ENCODE measurements around the gene APEH.
A peak's percentile ranks its signal among the peaks of the same experiment; 100 is the strongest.
"Not testable (repeated sequence)": the region's sequence is repeated elsewhere in the genome, so short reads cannot be mapped to it uniquely, and the experiment has no call there.

The APEH gene

DNA sequence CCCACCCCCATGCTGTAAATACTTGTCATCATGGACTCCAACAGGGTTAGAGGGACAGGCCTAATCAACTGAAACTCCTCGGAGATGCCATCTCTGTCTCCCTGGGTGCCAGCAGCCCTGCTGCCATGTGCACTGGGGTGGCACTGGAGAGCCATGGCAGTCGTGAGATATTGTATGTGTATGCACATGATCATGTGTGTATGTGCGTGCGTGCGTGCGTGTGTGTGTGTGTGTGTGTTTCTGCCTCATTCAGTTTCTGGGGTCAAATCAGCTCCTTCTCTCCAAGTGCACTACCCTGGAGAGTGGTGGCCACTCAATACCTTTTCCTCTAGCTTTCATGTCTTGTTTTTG, 3.2 kb upstream of the APEH start:
- DNase-seq, result no peak

DNA sequence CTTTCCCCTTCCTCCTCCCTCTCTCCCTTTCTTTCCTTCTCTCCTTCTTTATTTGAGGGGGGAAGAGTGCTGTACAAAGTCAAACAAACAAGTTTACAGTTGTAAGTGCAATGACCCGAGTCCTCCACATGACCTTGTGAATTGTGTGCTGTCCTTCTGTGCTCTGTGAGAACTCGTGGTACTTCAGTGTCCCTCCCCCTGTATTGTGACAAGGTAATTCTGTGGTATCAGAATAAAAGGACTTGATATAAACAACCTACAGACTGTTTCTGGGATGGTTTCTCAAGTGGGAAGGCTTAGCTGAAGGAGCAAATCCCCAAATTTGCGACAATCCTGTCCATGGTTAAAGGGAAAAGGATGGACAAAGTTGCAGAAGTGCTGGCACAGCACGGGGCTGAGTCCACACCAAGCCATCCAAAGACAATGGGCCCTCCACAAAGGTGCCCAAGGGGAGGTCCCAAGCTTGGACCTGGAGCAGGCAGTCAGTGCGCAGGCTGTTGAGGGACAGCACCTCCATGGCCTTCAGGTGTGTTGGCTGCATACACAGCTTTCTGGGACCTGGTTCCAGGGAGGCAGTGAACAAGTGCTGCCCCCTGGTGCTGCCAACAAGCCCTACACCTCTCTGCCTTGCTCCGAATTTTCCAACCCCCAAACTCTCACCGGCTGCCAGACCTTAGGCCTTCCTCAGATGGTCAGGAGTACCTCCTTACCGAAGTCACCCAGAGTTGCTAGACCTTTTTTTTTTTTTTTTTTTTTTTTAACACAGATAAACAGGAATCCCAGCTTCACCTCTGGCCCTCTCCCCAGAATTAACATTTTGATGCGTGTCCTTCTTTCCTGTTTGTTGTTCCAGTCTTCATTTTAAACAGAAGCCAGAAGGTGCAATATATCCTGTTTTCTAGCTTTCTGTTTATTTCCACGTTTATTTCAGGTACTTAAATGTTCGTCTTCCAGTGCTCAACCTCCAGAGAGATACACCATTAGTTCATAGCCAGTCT, 2.6 kb upstream of the APEH start:
- peak; percentile 59 for DNase-seq

DNA sequence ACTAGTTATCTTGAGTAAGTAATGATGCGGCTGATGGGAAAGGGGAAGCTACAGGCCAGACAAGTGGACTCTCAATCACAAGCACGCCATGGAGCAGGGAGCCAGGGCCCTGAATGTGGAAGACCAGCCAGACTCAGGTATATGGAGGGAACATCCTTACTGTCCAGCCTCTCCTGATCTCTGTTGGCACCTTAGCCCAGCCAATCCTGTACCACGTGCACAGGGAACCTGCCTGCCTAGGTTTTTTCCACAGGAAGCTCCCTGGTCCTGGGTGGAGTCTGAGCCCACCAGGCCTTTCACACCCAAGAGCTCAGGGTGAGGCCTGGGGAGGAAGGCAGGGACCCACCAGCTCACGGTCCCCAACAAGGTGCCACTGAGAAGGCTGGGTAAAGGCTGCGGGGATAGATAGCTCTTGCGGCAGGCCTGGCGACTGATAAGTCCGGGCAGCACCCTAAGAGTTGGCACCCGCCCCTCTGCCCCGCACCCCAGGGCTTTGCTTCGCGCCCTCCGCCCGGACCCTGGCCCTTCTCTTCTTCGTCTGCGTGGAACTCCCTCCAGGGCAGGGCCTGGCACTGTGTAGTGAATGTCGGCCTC, 933 bp upstream of the APEH start:
- DNase-seq, result no peak

DNA sequence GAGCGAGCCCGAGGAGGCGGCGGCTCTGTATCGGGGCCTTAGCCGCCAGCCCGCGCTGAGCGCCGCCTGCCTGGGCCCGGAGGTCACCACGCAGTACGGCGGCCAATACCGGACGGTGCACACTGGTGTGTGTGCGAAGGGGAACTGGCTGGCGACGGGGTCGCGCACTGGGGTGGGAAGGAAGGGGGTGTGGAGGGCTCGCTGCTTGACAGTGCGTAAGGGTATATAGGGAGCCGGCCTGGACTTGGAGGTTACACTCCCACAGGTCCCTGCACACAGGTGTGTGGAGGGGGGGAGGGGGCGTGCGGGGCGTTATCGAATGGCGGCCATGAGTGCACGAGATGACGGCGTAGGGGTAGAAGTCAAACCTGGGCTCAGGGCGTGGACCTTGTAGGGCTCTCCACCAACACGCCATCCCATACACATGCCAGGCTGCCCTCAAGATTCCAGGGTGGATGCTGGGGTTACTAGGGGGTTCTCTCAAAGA, 389 bp downstream of the APEH start:
- DNase-seq, result peak; percentile 16

DNA sequence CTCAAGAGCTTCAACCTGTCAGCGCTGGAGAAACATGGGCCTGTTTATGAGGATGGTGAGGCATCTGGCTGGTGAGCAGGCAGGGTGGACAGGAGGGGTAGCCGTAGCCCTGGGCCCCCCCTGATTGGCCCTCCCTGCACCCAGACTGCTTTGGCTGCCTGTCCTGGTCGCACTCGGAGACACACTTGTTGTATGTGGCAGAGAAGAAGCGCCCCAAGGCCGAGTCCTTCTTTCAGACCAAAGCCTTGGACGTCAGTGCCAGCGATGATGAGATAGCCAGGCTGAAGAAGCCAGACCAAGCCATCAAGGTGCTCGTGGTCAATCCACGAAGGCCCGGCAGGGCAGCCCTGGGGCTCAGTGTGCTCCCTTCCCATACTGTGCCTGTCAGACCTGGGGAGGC, 1.8 kb downstream of the APEH start:
- DNase-seq, result no peak

DNA sequence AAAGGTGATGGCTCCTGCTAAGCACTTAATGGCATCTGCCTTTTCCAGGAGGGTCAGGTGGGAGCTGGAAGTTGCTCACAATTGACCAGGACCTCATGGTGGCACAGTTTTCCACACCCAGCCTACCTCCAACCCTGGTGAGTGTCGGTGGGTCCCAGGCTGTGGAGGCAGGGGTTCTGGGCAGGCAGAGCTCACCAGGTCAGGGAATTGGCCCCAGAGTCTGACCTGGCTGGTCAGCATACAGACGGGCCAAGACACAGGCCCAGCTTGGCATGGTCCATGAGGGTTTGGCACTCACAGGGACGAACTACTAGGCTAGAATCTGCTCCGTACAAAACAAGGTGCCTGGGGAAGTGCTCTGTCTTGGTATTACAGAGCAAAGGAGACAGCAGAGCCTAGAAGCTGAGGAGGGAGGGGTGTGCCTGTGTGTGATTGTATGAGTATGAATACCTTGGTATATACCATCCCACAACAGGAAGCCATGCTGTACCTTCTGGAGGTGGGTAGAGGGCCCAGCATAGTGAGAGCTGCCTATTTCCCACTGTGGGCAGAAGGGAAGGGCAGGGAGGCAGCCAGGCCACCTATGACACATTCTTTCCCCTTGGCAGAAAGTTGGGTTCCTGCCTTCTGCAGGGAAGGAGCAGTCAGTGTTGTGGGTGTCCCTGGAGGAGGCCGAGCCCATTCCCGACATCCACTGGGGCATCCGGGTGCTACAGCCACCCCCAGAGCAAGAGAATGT, 6.5 kb downstream of the APEH start:
- DNase-seq, result no peak

DNA sequence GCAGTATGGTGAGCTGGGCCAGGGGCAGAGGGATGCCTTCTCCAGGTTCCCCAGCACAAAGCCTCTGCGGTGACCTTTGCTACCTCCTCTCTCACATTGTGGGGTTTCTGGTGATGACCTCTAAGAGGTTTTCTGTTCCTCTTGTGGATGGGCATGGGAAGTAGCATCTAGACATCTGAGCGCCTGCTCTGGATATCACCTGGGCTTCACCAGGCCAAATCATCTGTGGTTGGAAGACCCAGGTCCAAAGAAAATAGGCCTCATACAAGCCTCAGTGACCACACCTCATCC, 7.0 kb downstream of the APEH start:
- DNase-seq, result no peak

DNA sequence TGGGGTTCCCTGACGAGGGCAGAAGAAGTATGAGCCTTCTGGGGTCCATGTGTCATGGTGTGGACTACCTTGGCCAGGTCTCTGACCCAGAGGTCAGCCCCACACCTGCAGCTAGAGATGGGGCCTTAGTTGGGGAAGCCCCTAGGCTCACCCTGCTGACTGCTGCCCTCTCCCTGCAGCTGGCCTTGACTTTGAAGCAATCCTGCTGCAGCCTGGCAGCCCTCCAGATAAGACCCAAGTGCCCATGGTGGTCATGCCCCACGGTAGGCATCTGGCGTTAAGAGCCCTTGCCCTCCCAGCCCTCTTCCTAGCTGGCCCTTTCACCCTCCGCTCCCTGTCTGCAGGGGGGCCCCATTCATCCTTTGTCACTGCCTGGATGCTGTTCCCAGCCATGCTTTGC, 7.4 kb downstream of the APEH start:
- no peak for DNase-seq

DNA sequence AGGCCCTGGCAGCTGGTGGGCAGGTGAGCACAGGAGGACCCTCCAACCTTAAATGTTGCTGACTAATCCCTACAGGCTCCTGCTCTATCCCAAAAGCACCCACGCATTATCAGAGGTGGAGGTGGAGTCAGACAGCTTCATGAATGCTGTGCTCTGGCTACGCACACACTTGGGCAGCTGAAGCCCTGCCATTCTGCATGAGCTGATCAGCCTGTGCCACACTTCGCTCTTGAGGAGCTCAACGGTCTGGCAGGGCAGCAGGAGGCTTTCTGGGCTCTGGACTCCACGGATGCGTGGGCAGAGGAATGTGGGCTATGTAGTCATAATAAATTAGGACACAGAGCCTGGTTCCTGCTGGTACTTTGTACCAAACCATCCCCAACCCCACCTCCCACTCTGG, 9.0 kb downstream of the APEH start:
- no peak for DNase-seq

DNA sequence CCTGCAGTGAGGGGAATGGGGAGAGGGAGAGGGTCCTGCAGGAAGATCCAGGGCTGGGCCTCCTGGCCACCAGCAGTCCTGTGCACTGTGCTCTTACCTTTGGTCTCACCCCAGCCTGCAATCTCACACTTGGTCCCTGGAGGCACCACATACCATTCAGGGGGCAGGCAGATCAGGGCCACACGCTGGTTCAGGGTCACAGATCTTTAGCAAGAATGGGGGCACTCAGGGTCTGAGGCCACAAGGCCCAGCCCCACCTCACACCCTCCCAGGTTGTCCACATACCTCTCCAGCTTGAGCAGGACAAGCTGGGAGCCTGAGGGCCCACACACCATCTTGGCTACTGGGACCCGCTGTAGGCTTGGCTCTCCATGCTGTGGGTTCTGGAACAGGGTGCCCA, 10.3 kb downstream of the APEH start:
- not testable (repeated sequence) for DNase-seq

DNA sequence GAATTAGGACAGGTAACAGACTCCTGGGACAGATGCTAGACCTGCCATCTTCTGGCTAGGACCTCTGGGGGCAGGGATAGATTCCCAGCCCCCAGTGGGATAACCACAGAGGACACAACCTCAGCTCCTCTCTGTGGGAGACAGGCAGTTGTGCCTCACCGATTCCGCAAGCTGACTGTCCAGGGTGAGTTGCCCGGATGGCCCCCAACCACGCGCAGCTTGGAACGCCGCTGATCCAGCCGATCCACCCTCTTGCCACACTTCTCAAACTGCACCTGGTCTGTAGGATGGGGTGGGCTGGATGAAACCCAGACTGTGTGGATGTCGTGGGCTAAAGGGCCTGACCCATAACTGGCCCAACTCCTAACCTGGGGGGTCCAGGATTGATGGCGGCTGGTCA, 11.0 kb downstream of the APEH start:
- not testable (repeated sequence) for DNase-seq

DNA sequence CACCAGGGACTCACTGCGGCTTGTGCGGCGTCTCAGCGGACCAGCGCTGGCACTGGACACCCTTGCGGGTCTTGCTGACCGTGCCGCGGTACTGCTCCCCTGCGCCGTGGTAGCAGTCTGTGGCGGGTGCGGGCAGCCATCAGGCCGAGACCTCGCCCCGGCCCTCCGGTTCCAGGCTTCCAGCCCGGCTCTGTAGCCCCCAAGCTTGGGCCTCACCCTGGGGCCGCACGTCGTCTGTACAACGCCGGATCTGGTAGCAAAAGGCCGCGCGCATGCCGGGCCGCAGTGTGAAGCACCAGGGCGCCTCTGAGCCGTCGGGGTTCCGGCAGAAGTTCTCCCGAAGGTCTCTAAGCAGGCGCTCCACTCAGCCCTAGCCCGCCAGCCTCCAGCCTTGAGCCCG, 11.7 kb downstream of the APEH start:
- DNase-seq, result not testable (repeated sequence)

DNA sequence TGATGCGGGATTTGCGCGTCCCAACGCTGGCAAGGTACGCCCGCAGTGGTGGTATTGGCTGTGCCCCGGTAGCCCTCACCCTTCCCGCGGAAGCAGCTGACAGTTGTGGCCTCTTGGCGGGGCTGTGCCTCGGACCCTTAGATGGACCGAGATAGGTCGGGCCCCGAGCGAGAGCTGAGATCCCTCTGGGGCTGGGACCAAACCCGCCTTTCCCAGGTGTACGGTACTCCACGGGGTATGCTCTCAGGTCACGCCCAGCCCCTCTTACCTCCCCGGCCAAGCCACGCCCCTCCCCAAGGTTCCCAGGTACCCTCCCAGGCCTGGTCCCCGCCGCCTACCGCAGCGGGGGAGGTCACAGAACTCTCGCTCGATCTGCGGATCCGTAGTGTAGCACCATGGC, 12.2 kb downstream of the APEH start:
- peak; percentile 23 for DNase-seq

DNA sequence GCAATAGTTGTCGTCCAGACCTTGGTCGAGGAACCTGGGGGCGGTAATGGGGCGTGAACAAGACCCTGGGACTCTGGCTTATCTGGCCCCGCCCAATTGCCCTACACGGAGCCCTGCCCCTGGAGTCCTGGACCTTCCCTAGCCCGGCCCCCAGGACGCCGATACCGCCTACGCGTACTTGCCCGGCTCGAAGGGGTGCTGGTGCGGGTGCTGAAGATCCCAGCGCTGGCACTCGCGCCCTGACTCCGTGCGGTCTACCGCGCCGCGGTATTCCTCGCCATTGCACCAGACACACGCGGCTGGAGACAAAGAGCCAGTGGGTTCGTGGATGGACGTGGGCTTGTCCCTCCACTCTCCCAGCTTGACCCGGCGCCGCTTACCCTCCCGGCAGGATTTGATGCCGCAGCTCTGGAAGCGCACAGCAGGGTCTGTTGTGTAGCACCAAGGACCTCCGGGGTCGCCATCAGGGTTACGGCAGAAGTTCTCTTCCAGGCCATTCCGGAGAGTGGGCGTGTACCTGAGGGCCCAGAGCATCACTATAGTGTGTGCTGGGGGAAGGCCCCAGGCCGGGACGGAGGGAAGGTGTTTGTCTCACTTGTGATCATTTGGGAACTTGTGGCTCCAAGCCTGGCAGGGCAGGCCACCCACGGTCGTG, 12.7 kb downstream of the APEH start:
- peak; percentile 21 for DNase-seq

DNA sequence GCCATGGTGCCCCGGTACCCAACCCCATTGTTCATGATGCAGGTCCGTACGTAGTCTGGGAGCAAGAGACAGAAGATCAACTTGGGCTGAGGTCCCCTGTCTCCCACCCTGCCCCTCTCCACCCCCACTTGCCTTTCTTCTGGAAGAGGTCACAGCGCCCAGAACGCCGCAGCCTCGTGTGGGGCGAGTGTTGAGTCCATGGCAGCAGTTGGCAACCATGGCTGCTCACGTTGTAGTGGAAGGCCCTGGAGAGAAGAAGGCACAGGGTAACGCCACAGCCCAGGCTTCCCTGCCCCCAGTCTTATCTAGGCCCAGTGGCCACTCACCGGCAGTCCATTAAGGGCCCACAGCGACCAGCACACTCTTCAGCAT, 13.3 kb downstream of the APEH start:
- DNase-seq, result not testable (repeated sequence)

DNA sequence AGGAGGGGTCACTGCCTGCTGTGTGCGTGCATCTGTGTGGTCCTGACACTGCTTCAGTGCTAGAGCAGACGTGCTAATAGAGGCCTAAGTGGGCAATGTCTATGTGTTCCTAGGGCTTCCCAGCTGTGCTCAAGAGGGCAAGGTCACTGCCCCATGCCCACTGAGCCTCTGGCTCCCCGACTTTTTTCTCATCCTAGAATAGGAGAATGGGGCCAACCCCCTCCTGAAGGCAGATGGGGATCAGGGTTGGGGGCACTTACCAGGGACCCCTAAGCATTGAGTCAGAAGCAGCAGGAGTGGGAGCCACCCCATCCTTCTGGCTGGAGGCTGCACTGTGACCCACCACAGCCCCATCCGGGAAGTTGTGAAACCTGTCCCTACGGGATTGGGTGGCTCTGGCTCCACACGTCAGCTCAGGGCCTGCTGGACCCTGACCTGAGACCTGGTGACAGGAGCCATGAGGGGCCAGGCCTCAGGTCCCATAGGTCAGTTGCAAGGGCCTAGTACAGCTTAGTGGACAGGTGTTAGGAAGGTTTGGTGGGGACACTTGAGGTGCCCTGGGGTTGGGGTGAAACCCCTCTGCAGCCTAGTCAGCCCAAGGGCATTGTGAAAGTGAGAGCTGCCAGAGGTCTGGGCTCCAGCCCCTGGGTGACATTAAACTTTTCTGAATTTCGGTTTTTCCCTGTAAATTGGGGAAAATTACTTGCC, 14.3 kb downstream of the APEH start:
- not testable (repeated sequence) for DNase-seq

DNA sequence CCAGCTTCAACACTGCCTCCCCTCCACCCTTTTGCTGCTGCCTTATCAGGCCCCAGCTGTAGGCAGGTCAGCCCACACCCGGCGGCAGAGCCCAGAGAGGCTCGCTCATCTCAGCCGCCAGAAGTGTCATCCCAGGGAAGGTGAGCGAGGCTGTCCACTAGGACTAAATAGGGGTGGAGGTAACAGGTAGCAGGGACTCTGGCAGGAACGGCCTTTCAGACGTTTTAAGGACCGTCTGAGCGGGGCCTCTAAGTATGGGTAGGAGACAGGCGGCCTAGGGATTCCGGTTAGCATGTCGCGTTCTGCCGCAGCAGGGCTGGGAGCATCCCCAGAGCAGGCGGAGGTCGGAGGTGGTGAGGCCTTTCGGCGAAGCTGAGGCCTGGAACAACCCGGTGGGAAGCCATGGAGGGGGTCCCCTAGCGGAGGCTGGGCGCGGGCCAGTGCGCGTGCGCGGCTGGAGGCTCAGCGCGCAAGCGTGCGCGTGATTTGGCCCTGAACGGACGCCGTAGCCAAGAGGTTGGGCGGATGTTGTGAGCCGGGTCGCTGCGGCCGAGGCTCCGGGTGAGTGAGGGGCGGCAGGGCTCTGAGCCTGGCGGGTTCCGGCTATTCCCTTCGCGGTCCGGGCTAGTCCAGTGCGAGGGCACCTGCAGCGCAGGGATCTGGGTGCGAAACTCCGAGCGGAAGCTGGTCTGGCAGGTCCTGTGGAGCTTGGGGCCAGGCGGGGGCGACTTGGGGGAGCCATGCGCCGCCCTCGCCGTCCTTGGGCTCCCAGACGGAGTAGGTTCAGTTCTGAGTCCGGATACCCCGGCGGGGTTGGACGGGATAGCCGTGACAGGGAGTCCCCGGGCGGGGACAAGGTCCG, 15.1 kb downstream of the APEH start, which contains the start of the genes MST1 and RNF123:
TSS of gene MST1 (minus strand) at position 429 of the 862 bp plus-strand sequence. CDS start 783 bp downstream, outside the sequence.
TSS of gene RNF123 (plus strand) at position 512 of the 862 bp plus-strand sequence. CDS start 1,609 bp downstream, outside the sequence.
- DNase-seq, result peak; percentile 91

DNA sequence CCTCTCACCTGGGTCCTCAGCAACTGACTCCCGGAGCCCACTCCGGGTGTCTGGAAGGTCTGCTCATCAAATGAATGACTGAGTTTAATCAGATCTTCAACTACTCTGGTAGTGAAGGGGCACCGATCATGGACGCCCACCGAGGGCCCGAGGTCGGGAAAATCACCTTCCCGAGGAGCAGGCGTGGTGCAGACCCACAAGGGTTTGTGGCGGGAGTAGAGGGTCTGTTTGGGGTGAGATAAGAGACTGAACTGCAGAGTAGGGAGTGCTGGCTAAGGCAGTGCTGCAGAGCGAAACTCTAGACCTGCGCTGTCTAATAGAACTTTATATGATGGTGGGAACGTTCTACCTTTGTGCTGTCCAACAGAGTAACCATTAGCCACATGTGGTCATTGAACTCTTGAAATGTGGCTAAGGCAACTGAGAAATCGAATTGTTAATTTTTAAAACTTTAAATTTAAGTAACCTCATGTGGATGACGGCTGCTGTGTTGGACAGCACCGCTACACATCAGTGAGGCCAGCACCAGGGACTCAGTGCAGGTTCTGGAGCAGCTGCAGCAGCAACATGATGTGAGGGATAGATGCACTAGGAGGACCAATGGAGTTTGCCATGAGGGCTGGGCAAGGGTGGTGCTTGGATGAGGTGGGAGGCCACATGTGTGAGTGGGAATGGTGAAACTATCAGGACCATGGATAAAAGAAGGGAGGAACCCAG, 15.9 kb downstream of the APEH start:
- DNase-seq, result not testable (repeated sequence)

DNA sequence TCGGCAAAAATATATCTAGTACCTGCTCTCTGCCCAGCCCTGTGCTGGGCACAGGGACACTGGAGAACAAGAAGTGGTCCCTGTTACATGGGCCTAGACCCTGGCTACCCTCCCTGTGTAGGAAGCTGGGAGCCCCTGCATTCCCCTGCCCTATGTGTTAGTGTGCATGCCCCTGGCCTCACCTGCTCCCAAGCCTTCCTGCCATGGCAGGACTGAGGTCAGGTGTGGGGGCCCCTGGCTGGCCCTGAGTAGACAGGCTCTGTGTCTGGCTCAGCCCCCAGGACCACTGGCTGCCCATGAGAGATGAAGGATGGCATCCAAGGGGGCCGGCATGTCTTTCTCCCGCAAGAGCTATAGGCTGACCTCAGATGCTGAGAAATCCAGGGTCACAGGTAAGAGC, 16.7 kb downstream of the APEH start:
- not testable (repeated sequence) for DNase-seq

DNA sequence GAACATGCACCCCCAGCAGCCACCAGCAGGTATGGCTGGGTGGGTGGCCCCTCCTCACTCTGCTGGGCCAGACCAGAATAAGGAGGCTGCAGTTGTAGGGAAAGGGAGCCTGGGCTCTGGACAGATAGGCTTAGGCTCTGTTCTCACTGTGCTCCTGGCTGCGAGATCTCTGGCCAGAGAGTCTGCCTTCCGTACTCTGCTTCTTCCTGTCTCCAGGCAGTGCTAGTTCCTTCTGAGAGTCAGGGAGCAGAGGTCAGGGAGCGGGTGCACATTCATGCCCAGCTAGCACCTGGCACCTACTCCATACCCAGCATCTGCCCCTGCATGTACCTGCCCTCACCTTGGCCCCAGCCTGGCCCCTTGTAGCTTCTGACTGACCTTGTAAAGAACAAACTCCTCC, 17.3 kb downstream of the APEH start:
- not testable (repeated sequence) for DNase-seq
